HG03175 (cell line): ENCODE measurements around the gene B4GALNT4.
"Not testable (repeated sequence)": the region's sequence is repeated elsewhere in the genome, so short reads cannot be mapped to it uniquely, and the experiment has no call there.

ENCODE experiments used
- ATAC-seq: cut with Tn5 transposase; IDR thresholded peaks from one replicate; pipeline ENCODE4 v1.9.1; 2021; ENCODE audit warnings: mild to moderate bottlenecking, moderate library complexity; ENCODE audit not compliant: unreplicated experiment

Gene B4GALNT4

DNA sequence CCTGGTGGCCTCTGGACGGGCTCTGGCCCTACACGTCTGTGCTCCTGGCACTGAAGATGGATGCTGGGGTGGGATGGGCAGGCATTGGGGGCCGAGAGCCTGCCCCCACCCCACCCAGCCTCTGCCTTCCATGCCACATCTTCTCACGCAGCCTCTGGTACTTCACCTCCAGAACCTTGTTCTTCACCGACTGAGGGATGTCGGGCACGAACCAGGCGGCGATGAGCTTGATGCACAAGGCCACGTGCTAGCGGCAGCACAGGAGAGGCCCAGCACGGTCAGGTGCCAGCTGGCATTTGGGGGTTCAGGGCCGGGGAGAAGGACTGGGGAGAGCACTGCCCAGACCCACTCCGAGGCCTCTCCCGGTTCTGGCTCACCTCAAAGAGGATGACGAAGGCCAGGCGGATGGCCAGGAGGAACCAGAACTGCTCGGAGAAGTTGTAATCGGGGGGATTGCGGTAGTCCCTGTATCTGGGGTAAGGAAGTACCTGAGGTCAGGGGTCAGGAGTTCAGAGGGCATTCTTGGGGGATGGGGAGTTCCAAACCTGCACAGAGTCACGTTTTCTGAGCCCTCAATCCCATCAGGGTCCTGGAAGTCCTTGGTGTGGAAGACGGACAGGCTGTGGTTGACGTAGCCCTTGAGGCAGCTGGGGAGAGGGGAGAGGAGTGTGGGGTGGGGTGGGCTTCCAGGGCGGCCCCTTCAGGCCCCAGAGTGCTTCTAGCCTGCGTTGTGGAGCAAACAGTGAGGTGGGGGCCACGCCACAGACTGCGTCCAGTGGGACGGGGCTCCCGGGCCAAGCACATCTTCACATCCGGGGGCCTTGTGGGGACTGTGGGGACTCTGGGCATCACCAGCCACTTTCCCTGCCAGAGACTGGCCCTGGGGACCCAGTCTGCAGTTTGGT, 49.3 kb downstream of the B4GALNT4 start:
- no peak for ATAC-seq

DNA sequence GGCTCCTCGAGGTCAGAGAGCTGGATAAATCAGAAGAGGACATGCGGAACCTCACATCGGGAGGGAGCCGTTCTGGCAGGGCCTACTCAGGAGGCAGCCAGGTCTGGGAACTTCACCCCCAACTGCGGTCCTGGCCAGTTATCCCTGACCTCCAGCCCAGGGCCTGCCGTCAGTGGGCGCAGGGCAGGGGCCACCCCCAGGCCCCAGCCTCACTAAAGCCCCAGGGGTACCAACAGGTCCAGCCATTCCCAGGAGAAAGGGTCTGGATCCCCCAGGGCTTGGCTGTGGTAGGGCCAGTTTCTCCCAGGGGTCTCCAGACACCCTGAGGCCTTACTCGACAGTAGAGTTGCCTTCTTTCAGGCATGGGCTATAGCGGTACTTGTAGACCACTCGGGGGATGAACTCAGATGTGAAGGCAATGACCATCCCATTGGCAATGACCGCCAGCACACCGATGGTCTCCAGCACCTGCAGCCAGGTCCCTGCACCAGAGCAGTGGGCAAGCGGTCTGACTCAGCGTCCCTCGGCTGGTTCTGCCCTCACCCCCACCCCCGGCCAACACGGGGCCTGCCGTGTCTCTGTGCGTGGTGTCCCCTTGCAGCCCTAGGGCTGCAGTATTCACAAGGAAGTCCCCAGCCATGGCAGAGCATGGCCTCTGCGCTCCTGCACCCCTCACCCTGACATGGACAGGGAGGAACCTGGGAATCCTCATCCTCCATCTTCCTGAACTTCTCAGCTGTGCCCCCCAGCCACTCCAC, 50.1 kb downstream of the B4GALNT4 start:
- ATAC-seq: no peak

DNA sequence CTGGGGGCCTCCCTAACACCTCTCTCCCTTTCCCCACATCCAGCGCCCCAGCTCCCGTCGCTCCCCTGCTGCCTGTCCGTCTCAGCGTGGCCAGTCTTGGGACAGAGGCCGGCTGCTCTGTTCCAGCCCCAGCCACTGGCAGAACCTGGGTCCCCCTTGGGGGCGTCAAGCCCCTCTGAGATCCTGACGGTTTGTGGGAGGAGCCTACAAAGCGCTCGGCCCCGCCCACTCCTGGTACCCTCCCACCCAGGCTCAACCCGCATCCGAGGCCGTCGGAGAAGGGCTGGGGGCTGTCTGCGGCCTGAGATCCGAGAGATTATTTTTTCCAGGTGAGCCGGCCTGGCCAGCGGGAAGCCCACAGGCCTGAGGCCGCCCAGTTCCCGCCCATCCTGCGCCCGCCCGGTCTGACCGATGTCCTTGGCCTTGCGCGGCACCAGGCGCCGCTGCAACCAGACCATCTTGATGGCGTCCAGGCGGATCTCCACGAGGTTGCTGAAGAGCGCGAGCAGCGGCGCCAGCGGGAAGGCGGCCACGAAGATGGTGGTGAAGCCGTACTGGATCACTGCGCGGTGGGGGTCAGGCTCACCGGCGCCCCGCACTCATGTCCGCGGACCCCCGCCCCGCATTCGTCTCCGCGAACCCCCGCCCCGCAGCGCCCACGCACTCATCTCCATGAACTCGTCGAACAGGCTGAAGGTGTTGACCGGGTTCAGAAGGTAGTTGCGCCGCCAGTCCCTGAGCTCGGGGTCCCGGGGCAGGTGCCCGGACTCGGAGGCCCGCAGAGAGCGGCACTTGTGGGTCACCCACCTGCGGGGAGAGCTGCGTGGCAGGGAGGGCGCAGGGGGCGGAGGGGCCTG, 51.0 kb downstream of the B4GALNT4 start:
- no peak for ATAC-seq

DNA sequence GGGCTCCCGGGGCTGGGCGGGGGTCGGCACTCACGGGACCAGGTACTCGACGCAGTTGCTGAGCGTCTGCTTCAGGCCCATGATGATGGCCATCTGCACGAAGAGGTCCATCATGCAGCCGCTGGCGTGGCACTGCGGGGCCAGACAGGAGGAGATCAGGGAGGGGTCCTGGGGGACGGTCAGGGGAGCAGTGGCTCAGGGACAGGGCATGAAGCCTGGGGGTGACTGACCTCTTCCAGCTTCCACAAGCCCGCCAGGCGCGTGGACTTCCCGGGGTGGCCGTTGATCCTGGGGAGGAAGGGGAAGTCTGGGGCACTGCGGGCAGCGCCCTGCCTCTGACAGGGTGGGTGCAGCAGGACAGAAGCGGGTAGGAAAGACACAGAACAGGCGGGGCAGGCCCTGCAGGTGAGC, 51.6 kb downstream of the B4GALNT4 start:
- ATAC-seq: no peak

DNA sequence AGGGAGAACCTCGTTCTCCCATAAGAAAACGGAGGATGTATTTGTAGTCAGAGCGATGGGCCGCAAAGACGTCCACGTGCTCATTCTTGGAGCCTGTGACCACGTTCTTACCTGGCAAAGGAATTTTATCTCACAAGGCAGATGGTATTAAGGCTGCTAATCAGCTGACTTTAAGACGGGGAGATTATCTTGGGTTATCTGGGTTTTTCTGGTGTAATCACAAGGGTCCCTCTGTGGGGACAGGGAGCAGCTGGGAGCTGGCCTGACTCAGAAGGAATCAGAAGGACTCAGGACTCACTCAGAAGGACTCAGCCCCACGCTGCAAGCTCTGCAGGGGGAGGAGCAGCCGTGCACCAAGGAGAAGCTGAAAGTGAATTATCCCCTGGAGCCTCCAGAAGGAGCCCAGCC, 53.0 kb downstream of the B4GALNT4 start:
- ATAC-seq: no peak

DNA sequence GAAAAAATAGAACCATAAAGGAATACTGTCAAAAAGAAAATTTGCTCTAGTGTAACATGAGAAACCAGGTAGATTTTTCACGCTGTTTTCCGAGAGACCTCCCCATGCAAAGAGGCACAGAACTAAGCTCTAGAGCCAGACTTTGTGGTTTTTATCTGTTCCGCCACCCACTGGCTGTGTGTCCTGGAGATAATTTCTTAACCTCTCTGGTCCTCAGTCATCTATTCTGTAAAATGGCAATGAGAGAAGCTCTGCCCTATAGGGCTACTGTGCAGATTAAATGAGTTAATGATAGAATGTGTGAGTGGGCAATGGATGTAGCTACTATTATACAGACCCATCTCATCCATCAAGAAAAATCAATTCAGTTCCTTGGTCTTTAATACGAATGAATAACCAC, 54.9 kb downstream of the B4GALNT4 start:
- ATAC-seq: no peak

DNA sequence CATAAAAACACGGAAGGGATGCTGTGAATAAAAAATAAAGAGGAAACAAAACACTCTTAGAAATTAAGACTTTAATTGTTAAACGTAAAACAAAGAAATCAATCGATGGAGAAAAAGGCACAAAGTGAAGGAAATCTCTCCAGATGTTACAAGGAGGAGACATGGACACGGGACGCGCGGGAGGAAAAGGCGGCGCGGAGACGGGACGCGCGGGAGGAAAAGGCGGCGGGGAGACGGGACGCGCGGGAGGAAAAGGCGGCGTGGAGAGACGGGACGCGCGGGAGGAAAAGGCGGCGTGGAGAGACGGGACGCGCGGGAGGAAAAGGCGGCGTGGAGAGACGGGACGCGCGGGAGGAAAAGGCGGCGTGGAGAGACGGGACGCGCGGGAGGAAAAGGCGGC, 55.5 kb downstream of the B4GALNT4 start:
- not testable (repeated sequence) for ATAC-seq

DNA sequence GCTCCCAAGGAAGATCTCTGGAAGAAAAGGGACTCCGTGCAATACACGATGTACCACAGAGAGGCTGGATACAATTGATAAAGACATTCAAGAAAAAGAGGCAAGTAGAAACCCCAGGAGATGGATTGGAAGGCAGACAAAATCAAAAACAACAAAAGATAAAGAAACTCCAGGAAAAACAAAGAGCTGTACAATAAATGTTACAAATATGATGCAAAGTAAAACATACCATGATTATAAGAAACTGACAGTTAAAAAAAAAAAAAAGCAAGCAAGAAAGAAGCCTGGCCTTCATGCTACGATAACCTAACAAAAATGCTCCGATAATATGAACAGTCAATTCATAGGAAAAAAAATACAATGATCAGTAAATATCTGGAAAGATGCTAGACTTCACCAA, 56.0 kb downstream of the B4GALNT4 start:
- no peak for ATAC-seq

DNA sequence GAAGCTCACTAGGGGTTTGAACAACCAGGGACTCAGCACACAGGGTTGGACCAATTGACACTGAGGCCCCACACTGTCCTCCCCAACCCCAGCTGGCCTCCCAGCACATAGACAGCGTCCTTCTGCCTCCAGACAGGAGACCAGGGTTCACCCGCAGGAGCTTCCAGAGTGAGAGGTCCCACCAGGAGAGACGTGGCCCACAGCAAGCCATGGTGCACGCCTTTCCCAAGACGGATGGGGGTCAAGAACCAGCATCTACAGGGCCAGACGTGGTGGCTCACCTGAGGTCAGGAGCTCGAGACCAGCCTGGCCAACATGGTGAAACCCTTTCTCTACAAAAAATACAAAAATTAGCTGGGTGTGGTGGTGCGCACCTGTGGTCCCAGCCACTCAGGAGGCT, 57.6 kb downstream of the B4GALNT4 start:
- ATAC-seq: no peak

DNA sequence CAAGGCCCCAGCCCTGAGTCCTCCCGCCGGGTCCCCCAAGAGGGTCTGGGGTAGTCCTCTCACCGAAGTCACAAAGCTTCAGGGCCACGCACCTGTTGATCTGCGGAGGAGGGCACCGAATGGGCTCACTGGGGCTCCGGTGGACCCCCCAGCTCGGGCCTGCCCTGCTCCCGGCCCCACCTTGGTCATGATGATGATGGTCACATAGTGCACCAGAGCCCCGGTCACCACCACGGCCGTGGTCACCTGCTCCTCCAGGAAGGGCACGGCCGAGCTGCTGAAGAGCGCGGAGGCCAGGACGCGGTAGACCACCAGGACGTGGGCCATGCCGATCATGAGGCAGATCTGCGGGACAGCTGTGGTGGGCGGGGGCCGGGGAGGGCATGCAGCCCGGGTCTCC, 59.0 kb downstream of the B4GALNT4 start:
- ATAC-seq: no peak

DNA sequence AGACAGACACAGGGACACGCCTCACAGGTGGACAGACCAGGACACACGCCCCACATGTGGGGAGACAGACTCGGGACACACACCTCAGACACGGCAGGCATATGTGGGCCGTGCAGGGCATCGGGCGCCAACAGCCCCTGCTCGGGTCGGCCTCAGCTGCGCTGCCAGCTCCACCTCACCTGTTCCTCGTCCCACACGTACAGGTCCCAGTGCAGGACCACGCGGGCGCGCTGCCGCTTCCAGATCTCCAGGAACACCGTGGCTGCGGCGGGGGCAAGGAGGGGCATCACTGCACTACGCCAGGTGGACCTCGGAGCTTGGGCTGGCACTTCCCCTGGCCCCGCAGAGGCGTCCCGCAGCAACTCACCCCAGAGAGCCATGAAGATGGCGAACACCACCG, 60.1 kb downstream of the B4GALNT4 start:
- no peak for ATAC-seq

DNA sequence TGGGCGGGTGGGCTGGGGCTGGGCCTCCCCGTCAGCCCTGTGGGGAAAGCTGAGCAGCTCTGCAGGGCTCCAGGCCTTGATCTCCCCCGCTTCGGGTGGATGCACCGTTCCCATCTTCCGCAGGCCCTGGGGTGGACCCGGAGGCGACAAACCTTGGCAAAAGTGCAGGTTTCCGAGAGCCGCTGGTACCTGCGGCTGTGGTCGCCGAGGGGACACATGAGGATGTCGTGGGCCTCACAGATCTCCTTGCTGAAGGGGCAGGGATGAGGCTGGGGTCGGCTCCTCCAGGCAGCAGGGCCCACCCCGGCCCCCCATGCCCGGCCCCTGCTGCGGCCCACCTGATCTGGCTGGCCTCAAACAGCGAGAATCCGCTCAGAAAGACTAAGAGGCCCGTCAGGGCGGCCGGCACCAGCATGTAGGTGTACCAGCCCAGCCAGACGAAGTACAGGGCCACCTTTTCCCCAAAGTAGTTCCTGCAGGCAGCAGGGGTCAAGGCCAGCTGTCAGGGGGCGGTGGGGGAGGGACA, 60.7 kb downstream of the B4GALNT4 start:
- ATAC-seq: no peak
